HG03060 (cell line): Measurements from ENCODE around the gene LILRA2.
"Not testable (repeated sequence)": the region's sequence is repeated elsewhere in the genome, so short reads cannot be mapped to it uniquely, and the experiment has no call there.

ENCODE experiments used
- ATAC-seq: cut with Tn5 transposase; IDR thresholded peaks from one replicate; pipeline ENCODE4 v1.9.1; 2021; ENCODE audit warnings: low read depth, moderate number of reproducible peaks; ENCODE audit not compliant: unreplicated experiment

LILRA2 gene

GRCh38 chr19:54608205-54608604 lies 34.6 kb downstream of the LILRA2 start:
- ATAC-seq = no peak

DNA sequence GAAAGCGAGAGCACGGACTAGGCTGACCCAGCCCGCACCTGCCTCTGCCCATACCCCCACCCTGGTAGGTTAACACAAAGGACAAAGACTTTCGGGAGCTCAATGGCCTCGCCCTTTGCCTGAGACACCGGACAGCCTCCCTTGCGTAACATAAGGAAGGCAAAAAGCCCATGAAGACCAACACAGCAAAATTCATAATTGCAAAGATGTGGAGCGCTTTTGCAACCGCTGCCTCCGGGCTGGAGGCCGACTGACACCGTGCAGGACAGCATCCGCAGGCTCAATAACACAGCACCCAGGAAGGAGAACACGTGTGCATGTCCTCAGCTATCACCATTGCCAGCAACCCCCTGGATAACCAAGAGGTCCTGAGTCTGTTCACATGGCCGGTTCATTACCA lies 35.2 kb downstream of the LILRA2 start:
- no peak for ATAC-seq

- no peak for ATAC-seq
Measured at GRCh38 chr19:54609356-54609791, 35.8 kb downstream of the LILRA2 start.

DNA sequence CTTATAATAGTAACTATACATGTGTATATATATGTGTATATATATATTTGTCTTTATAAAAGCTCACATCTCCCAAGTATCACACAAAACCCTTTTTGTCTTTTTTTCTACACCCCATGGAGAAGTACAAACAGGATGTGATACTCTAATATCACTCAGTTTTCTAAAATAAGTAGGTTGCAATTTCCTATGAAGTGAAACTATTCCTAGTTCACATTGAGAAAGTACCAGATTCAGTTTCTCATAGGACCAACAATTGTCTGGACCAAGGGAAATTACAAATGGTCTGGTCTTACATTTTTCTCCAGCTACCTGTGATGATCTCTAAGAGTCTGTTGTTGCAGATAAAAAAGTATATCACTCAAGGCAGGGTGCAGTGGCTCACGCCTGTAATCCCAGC lies 38.8 kb downstream of the LILRA2 start:
- ATAC-seq = no peak

DNA sequence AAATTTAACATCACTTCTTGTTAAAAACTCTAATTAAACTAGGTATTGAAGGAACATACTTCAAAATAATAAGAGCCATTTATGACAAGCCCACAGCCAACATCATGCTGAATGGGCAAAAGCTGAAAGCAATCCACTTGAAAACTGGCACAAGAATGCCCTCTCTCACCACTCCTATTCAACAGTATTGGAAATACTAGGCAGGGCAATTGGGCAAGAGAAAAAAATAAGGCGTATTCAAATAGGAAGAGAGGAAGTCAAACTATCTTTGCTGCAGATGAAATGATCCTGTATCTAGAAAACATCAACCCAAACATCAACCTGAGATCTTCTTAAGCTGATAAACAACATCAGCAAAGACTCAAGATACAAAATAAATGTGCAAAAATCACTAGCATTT lies 41.1 kb downstream of the LILRA2 start:
- ATAC-seq = no peak

- ATAC-seq = no peak
Measured at GRCh38 chr19:54616057-54616456, 42.5 kb downstream of the LILRA2 start.

DNA sequence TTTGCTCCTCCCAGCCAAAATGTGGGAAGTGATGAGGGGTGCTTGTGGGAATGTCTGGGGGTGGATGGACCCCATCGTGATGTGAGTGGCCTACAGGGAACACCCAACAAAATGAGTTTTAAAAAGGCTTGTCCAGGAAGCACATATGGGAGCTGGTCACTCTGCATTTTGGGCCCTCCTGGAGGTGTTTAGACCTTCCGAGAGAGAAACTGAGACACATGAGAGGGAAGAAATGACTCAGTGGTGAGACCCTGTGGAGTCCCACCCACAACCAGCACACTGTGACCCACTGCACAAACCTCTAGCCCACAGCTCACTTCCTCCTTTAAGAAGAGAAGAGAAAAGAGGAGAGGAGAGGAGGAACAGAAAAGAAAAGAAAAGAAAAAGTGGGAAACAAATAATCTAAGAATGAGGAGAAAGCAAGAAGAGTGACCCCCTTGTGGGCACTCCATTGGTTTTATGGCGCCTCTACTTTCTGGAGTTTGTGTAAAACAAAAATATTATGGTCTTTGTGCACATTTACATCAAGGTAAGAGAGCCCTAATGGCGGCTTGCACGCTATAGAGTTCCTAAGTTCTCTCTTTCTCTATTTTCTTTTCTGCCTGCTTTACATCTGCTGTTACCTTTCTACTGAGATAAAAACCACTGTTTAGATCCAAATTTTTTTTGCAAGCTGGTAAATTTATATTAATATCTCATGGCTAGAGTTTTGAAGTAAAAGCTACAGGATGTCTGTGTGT lies 43.4 kb downstream of the LILRA2 start:
- peak; percentile 70 for ATAC-seq

DNA sequence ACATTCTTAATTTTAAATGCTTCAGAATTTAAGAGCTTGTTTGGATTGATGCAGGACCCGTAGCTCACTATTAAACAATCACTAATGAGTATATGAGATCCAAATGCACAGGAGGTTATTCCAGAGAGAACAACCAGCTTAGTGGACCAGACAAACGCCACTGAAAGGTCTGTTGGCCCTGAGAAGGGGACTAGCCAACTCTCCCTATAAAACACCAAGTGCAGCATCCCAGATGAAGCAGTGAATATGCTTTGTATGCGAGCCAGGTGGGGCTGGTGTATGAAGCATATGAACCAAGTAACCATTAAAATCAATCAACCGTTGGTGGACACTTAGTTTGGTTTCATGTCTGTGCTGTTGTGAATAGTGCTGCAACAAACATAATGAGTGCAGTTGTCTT lies 46.9 kb downstream of the LILRA2 start:
- ATAC-seq = no peak

- ATAC-seq = no peak
Measured at GRCh38 chr19:54622431-54622830, 48.8 kb downstream of the LILRA2 start.

DNA sequence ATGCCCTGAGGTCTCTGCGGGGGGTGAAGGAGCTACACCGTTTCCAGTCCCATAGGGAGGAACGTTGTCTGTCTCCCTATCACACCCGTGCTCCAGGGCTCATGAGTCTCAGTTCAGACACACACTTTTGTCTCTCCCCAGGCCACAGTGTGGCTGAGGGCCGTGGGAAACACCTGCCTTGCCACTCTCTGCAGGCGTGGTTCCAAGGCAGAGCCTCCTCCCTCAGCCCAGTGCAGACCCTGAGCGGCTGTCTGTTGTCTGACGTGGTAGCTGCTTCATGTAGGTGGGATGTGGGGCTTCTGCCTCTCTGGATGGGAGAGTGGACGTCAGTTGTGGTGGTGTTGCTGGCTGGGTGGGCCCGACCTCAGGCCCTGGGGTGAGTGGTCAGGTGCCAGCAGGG lies 50.6 kb downstream of the LILRA2 start:
- not testable (repeated sequence) for ATAC-seq

GRCh38 chr19:54624934-54625730 lies 51.5 kb downstream of the LILRA2 start:
- not testable (repeated sequence) for ATAC-seq

- no peak for ATAC-seq
Measured at GRCh38 chr19:54626757-54627156, 53.2 kb downstream of the LILRA2 start.

- not testable (repeated sequence) for ATAC-seq
Measured at GRCh38 chr19:54627912-54628311, 54.3 kb downstream of the LILRA2 start.

DNA sequence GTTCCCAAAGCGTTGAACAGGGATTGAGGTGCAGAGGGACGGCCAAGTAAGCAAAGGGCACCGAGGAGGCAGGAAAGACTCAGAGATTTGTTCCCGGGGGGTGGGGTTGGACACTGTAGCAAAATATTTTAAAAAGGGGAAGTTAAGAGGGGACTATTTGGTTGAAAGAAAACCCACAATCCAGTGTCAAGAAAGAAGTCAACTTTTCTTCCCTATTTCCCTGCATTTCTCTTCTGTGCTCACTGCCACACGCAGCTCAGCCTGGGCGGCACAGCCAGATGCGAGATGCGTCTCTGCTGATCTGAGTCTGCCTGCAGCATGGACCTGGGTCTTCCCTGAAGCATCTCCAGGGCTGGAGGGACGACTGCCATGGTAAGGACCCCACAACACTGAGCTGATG lies 56.7 kb downstream of the LILRA2 start, which contains the start of gene LILRB1:
Gene LILRB1, plus strand, starts transcription at position 223 of the 400 bp plus-strand sequence. CDS start 590 bp downstream, outside the sequence.
- ATAC-seq = not testable (repeated sequence)

- no peak for ATAC-seq
Measured at GRCh38 chr19:54630782-54631181, 57.2 kb downstream of the LILRA2 start.

DNA sequence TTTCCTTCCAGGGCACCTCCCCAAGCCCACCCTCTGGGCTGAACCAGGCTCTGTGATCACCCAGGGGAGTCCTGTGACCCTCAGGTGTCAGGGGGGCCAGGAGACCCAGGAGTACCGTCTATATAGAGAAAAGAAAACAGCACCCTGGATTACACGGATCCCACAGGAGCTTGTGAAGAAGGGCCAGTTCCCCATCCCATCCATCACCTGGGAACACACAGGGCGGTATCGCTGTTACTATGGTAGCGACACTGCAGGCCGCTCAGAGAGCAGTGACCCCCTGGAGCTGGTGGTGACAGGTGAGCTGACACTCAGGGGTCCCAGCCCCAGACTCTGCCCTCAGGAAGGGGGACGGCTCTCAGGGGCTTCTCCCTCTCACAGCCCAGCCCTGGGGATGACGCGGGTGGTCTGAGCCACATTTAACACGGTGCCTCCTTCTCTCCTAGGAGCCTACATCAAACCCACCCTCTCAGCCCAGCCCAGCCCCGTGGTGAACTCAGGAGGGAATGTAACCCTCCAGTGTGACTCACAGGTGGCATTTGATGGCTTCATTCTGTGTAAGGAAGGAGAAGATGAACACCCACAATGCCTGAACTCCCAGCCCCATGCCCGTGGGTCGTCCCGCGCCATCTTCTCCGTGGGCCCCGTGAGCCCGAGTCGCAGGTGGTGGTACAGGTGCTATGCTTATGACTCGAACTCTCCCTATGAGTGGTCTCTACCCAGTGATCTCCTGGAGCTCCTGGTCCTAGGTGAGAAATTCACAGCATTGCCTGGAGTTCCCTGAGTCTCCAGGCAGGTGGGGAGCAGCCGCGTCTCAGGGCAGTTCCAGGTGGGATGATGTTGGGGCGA lies 58.1 kb downstream of the LILRA2 start:
- ATAC-seq = not testable (repeated sequence)

DNA sequence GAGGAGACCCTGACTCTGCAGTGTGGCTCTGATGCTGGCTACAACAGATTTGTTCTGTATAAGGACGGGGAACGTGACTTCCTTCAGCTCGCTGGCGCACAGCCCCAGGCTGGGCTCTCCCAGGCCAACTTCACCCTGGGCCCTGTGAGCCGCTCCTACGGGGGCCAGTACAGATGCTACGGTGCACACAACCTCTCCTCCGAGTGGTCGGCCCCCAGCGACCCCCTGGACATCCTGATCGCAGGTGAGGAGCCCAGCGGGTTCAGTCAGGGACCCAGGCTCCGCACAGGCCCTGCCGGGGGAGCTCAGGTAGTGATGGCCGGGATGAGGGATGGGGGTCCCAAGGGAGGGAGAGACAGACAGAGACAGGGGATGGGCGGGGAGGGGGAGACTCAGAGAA lies 58.9 kb downstream of the LILRA2 start:
- not testable (repeated sequence) for ATAC-seq

GRCh38 chr19:54633401-54633800 lies 59.8 kb downstream of the LILRA2 start:
- ATAC-seq = no peak

DNA sequence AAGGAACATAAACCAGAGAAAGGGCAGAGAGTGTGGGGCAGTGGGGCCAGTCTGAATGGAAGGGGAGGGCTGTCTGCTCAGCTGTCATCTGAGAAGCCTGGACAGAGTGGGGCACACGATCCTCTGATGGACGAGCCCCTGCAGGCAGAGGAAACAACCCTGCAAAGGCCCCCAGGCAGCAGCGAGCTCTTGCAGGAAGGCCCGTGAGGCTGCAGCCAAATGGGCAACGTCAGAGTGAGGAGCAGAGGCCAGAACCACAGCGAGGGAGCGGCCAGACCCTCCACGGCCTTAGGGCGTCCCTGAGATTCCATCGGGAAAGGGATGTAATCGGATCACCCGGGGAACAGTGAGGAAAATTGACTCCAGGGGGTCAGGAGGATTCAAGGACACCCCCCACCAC lies 62.5 kb downstream of the LILRA2 start:
- not testable (repeated sequence) for ATAC-seq

DNA sequence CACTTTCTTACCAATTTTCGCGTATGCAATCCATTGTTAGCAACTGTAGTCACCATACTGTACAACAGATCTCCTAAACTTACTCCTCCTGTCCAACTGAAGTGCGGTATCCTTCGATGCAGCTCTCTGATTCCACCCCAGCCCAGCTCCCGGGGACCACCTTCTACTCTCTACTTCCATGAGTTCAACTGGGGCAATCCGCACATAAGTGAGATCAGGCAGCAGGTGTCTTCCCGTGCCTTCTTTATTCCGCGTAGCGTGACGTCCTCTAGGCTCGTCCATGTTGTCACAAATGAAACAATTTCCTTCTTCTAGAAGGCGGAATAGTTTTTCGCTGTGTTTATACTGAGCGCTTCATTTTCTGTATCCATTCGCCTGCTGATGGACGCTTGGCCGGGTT lies 65.1 kb downstream of the LILRA2 start:
- no peak for ATAC-seq
